Right lobe of liver (tissue), 6 donors: Measurements from ENCODE around the gene C10orf120. TPM values are rescaled to one million over a fixed set of nuclear protein-coding genes. Genes with fewer than 3 reads are reported as not detected.
A peak's percentile ranks its signal among the peaks of the same experiment; 100 is the strongest.

Experiments used
- ATAC-seq, 4 donors: fragments of 200-7000 bp; cut with Tn5 transposase; one replicate each; pipeline ENCODE4 v1.9.1; 2020; ENCODE audit warnings: mild to moderate bottlenecking in 4 of 4, moderate library complexity in 4 of 4
- DNase-seq, 3 donors: peaks; one replicate each; pipeline ENCODE4 v3.0.0-alpha.2; 2020
- H3K27ac ChIP-seq, 3 donors: fragments of 200-600 bp; one replicate each; pipeline ENCODE4 v1.8.0; 2022
- H3K27me3 ChIP-seq, 2 donors: fragments of 200-600 bp; one replicate each; pipeline ENCODE4 v1.8.0; 2022
- H3K36me3 ChIP-seq, 4 donors: fragments of 200-600 bp; sonication (generic) in 1 of 4; one replicate each; pipeline versions ENCODE4 v1.5.1 to v1.8.0; 2017 to 2022; ENCODE audit warnings: control low read depth in 1 of 4
- H3K4me1 ChIP-seq, 4 donors: fragments of 200-600 bp; sonication (generic) in 1 of 4; one replicate each; pipeline versions ENCODE4 v1.5.1 to v1.8.0; 2017 to 2022; ENCODE audit warnings: control low read depth in 1 of 4
- H3K4me3 ChIP-seq, 3 donors: fragments of 200-600 bp; one replicate each; pipeline ENCODE4 v1.8.0; 2022
- H3K9me3 ChIP-seq, 4 donors: fragments of 200-600 bp; sonication (generic) in 1 of 4; one replicate each; pipeline versions ENCODE4 v1.5.1 to v1.8.0; 2017 to 2022; ENCODE audit warnings: control low read depth in 1 of 4
- CTCF ChIP-seq, 4 donors: fragments of 200-600 bp in 3 of 4; fragments of 450-650 bp in 1 of 4; IDR thresholded peaks; one replicate each; pipeline versions ENCODE4 v1.5.1 to v1.8.0; 2016 to 2022; ENCODE audit warnings: antibody characterized with exemption in 4 of 4, mild to moderate bottlenecking in 2 of 4
- POLR2A ChIP-seq: fragments of 450-650 bp; IDR thresholded peaks from one replicate; pipeline ENCODE4 v1.6.1; 2017; ENCODE audit warnings: antibody characterized with exemption, mild to moderate bottlenecking
- WGBS: methylation state at CpG from one replicate; pipeline ENCODE4 v1.1.6; 2018; ENCODE audit warnings: low coverage, low lambda C conversion rate; ENCODE audit not compliant: insufficient coverage; ENCODE audit errors: missing lambda C conversion rate; 5-methylcytosine and 5-hydroxymethylcytosine counted together
- intact Hi-C, 2 donors: fragments of 100-400 bp; cut with DNase I; formaldehyde crosslinking; loops; one replicate each; pipeline versions ENCODE4 v1.11.2 to v1.14.1; 2022
- total RNA-seq, 6 experiments: library from RNA; depleted of rRNA in 2 of 6; stranded (reverse); fragments of >200 nt in 2 of 6; fragmentation: NEBNext Ultra II Directional in 3 of 6; extraction: Animal tissue kit (Norgen Biotek cat#: 25700) in 3 of 6; gene quantifications; one replicate each; pipeline versions ENCODE4 v1.1.0 to v1.2.4, GENCODE V29; 2016 to 2023
- donor health status: DM: no; HTN: yes; CAD: no.
- donor health status: DM: no; HTN: no; CAD: no.
- donor health status: DM: no; HTN: no; CAD: no.
- donor health status: DM: no; HTN: yes; CAD: no.
- donor health status: DM: no; HTN: yes; CAD: no.

C10orf120 gene
- total RNA-seq, 6 experiments from 2014 or later = not detected

- no peaks in the 10 kb centered on the region for H3K27me3 ChIP-seq
Observed at GRCh38 chr10:122665329-122665860, 34.3 kb downstream of the C10orf120 start.

DNA sequence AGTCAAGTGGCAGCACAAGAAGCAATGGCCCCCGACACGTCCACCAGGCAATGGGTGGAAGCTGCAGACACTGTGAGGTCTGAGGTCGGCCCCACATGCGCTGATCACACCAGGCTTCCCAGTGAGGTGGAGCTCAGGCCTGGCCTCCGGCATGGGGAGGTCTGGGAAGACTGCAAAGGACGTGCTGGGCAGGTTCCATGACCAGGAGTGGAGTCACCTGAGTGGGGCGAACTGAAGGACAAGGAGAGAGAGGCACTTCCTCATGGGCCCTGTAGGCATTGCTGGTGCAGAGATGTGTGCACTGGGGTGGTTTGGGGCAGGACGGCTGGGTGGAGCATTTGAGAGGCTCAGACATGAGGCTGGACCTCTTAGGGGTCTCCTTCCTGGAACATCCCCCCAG is 35.1 kb downstream of the C10orf120 start:
- H3K9me3 ChIP-seq = no peaks in the 10 kb centered on the region
- intact Hi-C loops = no loop called here
- TF ChIP-seq CTCF (IDR thresholded peaks at IDR 0.05) (no peak), POLR2A (no peak)
- no peaks in the 10 kb centered on the region for H3K4me1 ChIP-seq
- H3K4me3 ChIP-seq = no peak overlapping the region
- H3K27ac ChIP-seq = no peak overlapping the region
- DNase-seq (no peak), ATAC-seq (peak in 1 of 4 donors; percentile 21)
- H3K36me3 ChIP-seq = no peaks in the 10 kb centered on the region
- WGBS = 49% methylated on average over 5 of the region's 8 CpGs
- H3K27me3 ChIP-seq = no peaks in the 10 kb centered on the region

More at GRCh38 chr10:122665329-122665860, 34.3 kb downstream of the C10orf120 start:
- intact Hi-C loops = no loop called here
- H3K4me1 ChIP-seq = no peaks in the 10 kb centered on the region
- H3K36me3 ChIP-seq = no peaks in the 10 kb centered on the region
- no peak overlapping the region for H3K4me3 ChIP-seq
- ATAC-seq = no peak
- no peak for DNase-seq
- 71% methylated on average over 6 of the region's 7 CpGs for WGBS
- H3K27ac ChIP-seq = no peak overlapping the region
- TF ChIP-seq POLR2A (no peak), CTCF (IDR thresholded peaks at IDR 0.05) (no peak)
- no peaks in the 10 kb centered on the region for H3K9me3 ChIP-seq

GRCh38 chr10:122663516-122664130 is 36.0 kb downstream of the C10orf120 start:
- Histone ChIP-seq H3K4me3 (no peak overlapping the region), H3K27ac (no peak overlapping the region), H3K27me3 (no peaks in the 10 kb centered on the region), H3K9me3 (no peaks in the 10 kb centered on the region), H3K4me1 (no peaks in the 10 kb centered on the region), H3K36me3 (no peaks in the 10 kb centered on the region)
- intact Hi-C loops = no loop called here
- TF ChIP-seq POLR2A (no peak), CTCF (IDR thresholded peaks at IDR 0.05) (no peak)
- DNase-seq (no peak), ATAC-seq (no peak)
- 76% methylated on average over 3 of the region's 5 CpGs for WGBS

DNA sequence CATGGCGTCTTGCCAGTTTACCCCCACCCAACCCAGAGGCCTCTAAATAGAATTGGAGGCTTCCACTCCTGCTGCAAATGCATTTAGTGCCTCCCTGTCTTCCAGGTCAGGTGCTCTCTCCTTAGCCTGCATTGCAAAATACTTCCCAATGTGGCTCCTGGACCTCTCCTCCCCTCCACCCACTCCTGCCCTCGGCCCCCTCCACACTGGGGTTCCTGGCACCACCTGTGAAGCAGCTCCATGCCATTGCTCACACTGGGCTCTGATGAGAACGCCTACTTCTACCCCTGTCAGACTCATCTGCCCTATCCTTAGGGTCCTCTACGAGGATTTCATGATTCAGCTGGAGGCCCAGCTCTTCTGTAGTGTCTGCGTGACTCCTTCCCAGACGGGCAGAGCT is 37.4 kb downstream of the C10orf120 start:
- Histone ChIP-seq H3K36me3 (no peaks in the 10 kb centered on the region), H3K4me3 (no peak overlapping the region), H3K4me1 (no peaks in the 10 kb centered on the region), H3K27me3 (no peaks in the 10 kb centered on the region), H3K27ac (no peak overlapping the region), H3K9me3 (no peaks in the 10 kb centered on the region)
- DNase-seq = no peak
- TF ChIP-seq CTCF (IDR thresholded peaks at IDR 0.05) (no peak), POLR2A (no peak)
- no peak for ATAC-seq
- intact Hi-C loops = no loop called here
- WGBS = 51% methylated on average over 5 of the region's 6 CpGs
